Measurements from ENCODE around the gene XRCC3. TPM values are rescaled to one million over a fixed set of nuclear protein-coding genes. Genes with fewer than 3 reads are reported as not detected.
"Not testable (repeated sequence)": the region's sequence is repeated elsewhere in the genome, so short reads cannot be mapped to it uniquely, and the experiment has no call there.

Gene XRCC3
- total RNA-seq, 2 experiments from 2014 or later: 46.2 to 52.5 TPM

DNA sequence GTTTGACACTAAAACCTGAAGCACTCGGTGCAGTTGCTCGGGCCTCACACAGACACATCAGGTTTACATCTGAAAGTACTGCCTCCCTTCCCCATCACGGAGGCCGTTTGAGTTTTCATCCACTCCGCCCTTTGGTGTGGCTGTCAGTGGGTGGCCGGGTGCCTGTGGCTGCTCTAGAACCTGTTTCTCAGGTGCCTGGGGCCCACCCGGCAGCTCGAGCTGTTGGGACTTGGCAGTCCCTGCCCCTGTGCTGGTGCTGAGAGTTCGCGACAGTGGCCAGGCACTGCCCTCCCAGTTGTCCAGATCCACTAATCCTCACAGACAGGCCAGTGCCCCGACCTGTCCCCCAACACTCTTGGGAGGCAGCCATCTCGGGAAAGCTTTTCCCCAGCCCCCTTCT lies 22.4 kb downstream of the XRCC3 start:
- ChIA-PET CTCF (interaction anchor here (1.1 kb wide), 1 partner anchor 13 kb away, joined by 4 read pairs; no protein-coding TSS in a partner anchor), POLR2A (interaction anchor here (1.1 kb wide), 1 partner anchor 217 kb away, joined by 3 read pairs; no protein-coding TSS in a partner anchor)
- Mint-ChIP-seq H3K4me1 (ENCODE audit: low read depth) (no peaks in the 10 kb centered on the region), H3K27me3 (ENCODE audit: low read depth) (no peaks in the 10 kb centered on the region), H3K9me3 (ENCODE audit: insufficient read depth) (no peaks in the 10 kb centered on the region), H3K27ac (no peak overlapping the region), H3K36me3 (ENCODE audit: low read depth) (peaks cover 39% of the 10 kb centered on the region), H3K4me3 (no peak overlapping the region)
- DNase-seq: no peak
- no peak for ATAC-seq

- H3K36me3 Mint-ChIP-seq (ENCODE audit: low read depth): peaks cover 39% of the 10 kb centered on the region
- no peak for ATAC-seq
- H3K9me3 Mint-ChIP-seq (ENCODE audit: insufficient read depth): no peaks in the 10 kb centered on the region
- ChIA-PET CTCF (no interaction called here), POLR2A (interaction anchor here (1.1 kb wide), 1 partner anchor 218 kb away, joined by 3 read pairs; no protein-coding TSS in a partner anchor)
- no peak overlapping the region for H3K4me3 Mint-ChIP-seq
- H3K27me3 Mint-ChIP-seq (ENCODE audit: low read depth): no peaks in the 10 kb centered on the region
- DNase-seq: no peak
- H3K4me1 Mint-ChIP-seq (ENCODE audit: low read depth): no peaks in the 10 kb centered on the region
- no peak overlapping the region for H3K27ac Mint-ChIP-seq
These were observed 23.1 kb downstream of the XRCC3 start for GRCh38 chr14:103692159-103692558.

DNA sequence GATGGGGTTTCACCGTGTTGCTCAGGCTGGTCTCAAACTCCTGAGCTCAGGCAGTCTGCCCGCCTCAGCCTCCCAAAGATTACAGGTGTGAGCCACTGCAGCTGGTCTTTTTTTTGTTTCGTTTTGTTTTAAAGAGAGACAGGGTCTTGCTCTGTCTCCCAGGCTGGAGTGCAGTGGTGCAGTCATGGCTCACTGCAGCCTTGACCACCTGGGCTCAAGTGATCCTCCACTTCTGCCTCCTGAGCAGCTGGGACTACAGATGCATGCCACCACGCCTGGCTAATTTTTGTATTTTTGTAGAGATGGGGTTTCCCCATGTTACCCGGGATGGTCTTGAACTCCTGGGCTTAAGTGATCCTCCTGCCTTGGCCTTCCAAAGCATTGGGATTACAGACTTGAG lies 23.6 kb downstream of the XRCC3 start:
- ATAC-seq; CTCF ChIA-PET; DNase-seq; H3K4me1 Mint-ChIP-seq (ENCODE audit: low read depth); H3K27ac Mint-ChIP-seq; H3K9me3 Mint-ChIP-seq (ENCODE audit: insufficient read depth); H3K27me3 Mint-ChIP-seq (ENCODE audit: low read depth); H3K4me3 Mint-ChIP-seq: not testable (repeated sequence)
- POLR2A ChIA-PET: interaction anchor here (1.1 kb wide), 1 partner anchor 218 kb away, joined by 3 read pairs; no protein-coding TSS in a partner anchor
- H3K36me3 Mint-ChIP-seq (ENCODE audit: low read depth): peaks cover 40% of the 10 kb centered on the region

- H3K27ac Mint-ChIP-seq: peak overlapping the region; percentile 0
- DNase-seq: no peak
- no peaks in the 10 kb centered on the region for H3K27me3 Mint-ChIP-seq (ENCODE audit: low read depth)
- H3K4me3 Mint-ChIP-seq: no peak overlapping the region
- no peak for ATAC-seq
- ChIA-PET POLR2A (no interaction called here), CTCF (no interaction called here)
- peaks cover 42% of the 10 kb centered on the region for H3K36me3 Mint-ChIP-seq (ENCODE audit: low read depth)
- no peaks in the 10 kb centered on the region for H3K9me3 Mint-ChIP-seq (ENCODE audit: insufficient read depth)
- no peaks in the 10 kb centered on the region for H3K4me1 Mint-ChIP-seq (ENCODE audit: low read depth)
These were observed 24.9 kb downstream of the XRCC3 start for GRCh38 chr14:103690332-103690731.

GRCh38 chr14:103688906-103689902 lies 26.0 kb downstream of the XRCC3 start:
- Mint-ChIP-seq H3K27me3 (ENCODE audit: low read depth) (no peaks in the 10 kb centered on the region), H3K9me3 (ENCODE audit: insufficient read depth) (no peaks in the 10 kb centered on the region), H3K36me3 (ENCODE audit: low read depth) (peaks cover 44% of the 10 kb centered on the region), H3K27ac (peak overlapping the region; percentile 16), H3K4me3 (no peak overlapping the region), H3K4me1 (ENCODE audit: low read depth) (no peaks in the 10 kb centered on the region)
- DNase-seq (no peak), ATAC-seq (no peak)
- CTCF ChIA-PET: no interaction called here
- POLR2A ChIA-PET: no interaction called here

GRCh38 chr14:103688441-103688840 lies 26.8 kb downstream of the XRCC3 start:
- Mint-ChIP-seq H3K4me1 (ENCODE audit: low read depth) (no peaks in the 10 kb centered on the region), H3K9me3 (ENCODE audit: insufficient read depth) (no peaks in the 10 kb centered on the region), H3K4me3 (no peak overlapping the region), H3K27ac (no peak overlapping the region), H3K36me3 (ENCODE audit: low read depth) (peaks cover 37% of the 10 kb centered on the region), H3K27me3 (ENCODE audit: low read depth) (no peaks in the 10 kb centered on the region)
- DNase-seq (no peak), ATAC-seq (no peak)
- POLR2A ChIA-PET: no interaction called here
- CTCF ChIA-PET: interaction anchor here (1.2 kb wide), 1 partner anchor 9 kb away, joined by 3 read pairs; no protein-coding TSS in a partner anchor

DNA sequence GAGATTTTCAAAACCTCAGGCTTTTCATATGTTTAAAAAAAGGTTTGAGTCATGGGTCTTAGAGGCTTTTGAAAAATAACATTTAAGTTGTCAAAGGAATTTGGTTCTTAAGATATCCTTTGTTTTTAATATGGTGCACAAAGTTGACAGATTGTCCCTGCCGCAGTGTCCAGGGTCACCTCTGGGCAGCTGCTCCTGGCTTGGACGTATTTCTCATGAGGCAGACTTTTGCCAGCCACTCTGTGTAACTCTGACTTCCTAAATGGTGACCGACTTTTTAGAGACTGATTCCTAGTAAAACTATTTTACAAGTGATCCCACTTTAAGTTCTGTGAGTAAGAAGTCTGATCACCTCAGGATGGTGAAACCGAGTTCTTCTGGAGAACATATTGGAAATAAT lies 27.5 kb downstream of the XRCC3 start:
- POLR2A ChIA-PET: no interaction called here
- no peaks in the 10 kb centered on the region for H3K27me3 Mint-ChIP-seq (ENCODE audit: low read depth)
- no peak overlapping the region for H3K27ac Mint-ChIP-seq
- H3K4me1 Mint-ChIP-seq (ENCODE audit: low read depth): no peaks in the 10 kb centered on the region
- ATAC-seq (no peak), DNase-seq (no peak)
- H3K36me3 Mint-ChIP-seq (ENCODE audit: low read depth): peaks cover 39% of the 10 kb centered on the region
- CTCF ChIA-PET: interaction anchor here (1.2 kb wide), 1 partner anchor 8 kb away, joined by 3 read pairs; no protein-coding TSS in a partner anchor
- no peak overlapping the region for H3K4me3 Mint-ChIP-seq
- no peaks in the 10 kb centered on the region for H3K9me3 Mint-ChIP-seq (ENCODE audit: insufficient read depth)

DNA sequence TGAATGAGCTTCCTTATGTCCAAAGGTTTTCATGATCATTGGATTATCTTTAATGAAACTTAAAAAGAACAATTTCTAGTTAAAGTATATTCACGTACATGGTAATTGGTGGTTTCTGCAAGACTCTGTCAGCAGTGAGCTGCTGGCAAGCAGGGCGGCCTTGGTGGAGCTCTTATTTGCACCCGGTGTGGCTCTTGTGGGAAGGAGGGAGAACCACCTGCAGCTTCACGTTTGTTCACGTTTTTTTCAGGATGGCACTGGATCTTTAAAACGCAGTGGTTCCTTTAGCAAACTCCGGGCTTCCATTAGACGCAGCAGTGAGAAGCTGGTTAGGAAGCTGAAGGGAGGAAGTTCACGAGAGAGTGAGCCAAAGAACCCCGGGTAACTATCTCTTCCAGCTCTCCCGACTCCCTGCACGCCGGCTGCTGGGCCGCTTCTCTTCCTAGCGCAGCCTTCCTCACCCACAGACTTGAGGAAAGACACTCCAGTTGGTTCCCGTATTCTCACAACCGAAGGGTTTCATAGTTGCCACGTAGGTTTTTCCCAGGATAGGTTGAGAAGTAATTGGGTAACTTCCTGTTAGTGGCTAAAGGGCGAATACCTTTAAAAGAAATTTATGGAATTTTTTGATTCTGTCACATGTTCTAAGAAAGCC lies 28.3 kb downstream of the XRCC3 start:
- no peaks in the 10 kb centered on the region for H3K9me3 Mint-ChIP-seq (ENCODE audit: insufficient read depth)
- no peak overlapping the region for H3K27ac Mint-ChIP-seq
- no peak overlapping the region for H3K4me3 Mint-ChIP-seq
- no peaks in the 10 kb centered on the region for H3K27me3 Mint-ChIP-seq (ENCODE audit: low read depth)
- ChIA-PET CTCF (interaction anchor here (0.6 to 1.2 kb wide), 2 partner anchors 7 to 1140 kb away, joined by 3 to 4 read pairs; no protein-coding TSS in a partner anchor), POLR2A (no interaction called here)
- H3K4me1 Mint-ChIP-seq (ENCODE audit: low read depth): no peaks in the 10 kb centered on the region
- DNase-seq: no peak
- ATAC-seq: no peak
- H3K36me3 Mint-ChIP-seq (ENCODE audit: low read depth): peaks cover 39% of the 10 kb centered on the region

GRCh38 chr14:103685276-103686211 lies 29.7 kb downstream of the XRCC3 start:
- H3K27me3 Mint-ChIP-seq (ENCODE audit: low read depth): no peaks in the 10 kb centered on the region

DNA sequence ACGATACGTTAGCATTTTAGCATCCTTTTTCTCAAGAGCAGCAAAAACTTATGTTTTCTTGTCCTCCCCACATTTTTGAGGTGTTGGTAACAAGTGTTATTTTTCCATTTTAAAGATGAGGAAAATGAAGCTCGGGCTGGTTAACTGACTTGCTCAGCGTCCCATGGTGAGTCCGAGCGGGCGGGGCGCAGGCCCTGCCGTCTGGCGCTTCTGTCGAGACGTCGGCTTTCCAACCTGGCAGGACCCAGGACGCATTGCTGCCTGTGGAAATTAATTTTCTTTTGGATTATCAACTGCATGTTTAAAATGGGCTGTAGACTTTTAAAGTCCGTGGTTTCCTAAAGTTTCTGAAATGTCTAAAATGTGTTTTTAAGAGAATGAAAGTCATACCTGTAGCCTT lies 30.4 kb downstream of the XRCC3 start:
- H3K4me3 Mint-ChIP-seq: no peak overlapping the region
- no peak for DNase-seq
- ChIA-PET POLR2A (interaction anchor here (0.9 kb wide), 1 partner anchor 21 kb away, joined by 3 read pairs; no protein-coding TSS in a partner anchor), CTCF (no interaction called here)
- no peaks in the 10 kb centered on the region for H3K27me3 Mint-ChIP-seq (ENCODE audit: low read depth)
- H3K9me3 Mint-ChIP-seq (ENCODE audit: insufficient read depth): no peaks in the 10 kb centered on the region
- H3K4me1 Mint-ChIP-seq (ENCODE audit: low read depth): no peaks in the 10 kb centered on the region
- ATAC-seq: no peak
- H3K36me3 Mint-ChIP-seq (ENCODE audit: low read depth): peaks cover 50% of the 10 kb centered on the region
- no peak overlapping the region for H3K27ac Mint-ChIP-seq

More at GRCh38 chr14:103685276-103686211, 29.7 kb downstream of the XRCC3 start:
- ATAC-seq (no peak), DNase-seq (no peak)
- H3K4me3 Mint-ChIP-seq: no peak overlapping the region
- peaks cover 50% of the 10 kb centered on the region for H3K36me3 Mint-ChIP-seq (ENCODE audit: low read depth)
- ChIA-PET CTCF (interaction anchor here (1.2 kb wide), 1 partner anchor 114 kb away, joined by 3 read pairs; no protein-coding TSS in a partner anchor), POLR2A (interaction anchor here (0.9 kb wide), 1 partner anchor 21 kb away, joined by 3 read pairs; no protein-coding TSS in a partner anchor)
- H3K9me3 Mint-ChIP-seq (ENCODE audit: insufficient read depth): no peaks in the 10 kb centered on the region
- H3K4me1 Mint-ChIP-seq (ENCODE audit: low read depth): no peaks in the 10 kb centered on the region
- H3K27ac Mint-ChIP-seq: no peak overlapping the region

- peaks cover 54% of the 10 kb centered on the region for H3K36me3 Mint-ChIP-seq (ENCODE audit: low read depth)
- no peak overlapping the region for H3K27ac Mint-ChIP-seq
- H3K4me1 Mint-ChIP-seq (ENCODE audit: low read depth): peaks cover 2% of the 10 kb centered on the region
- no peak for ATAC-seq
- no peak overlapping the region for H3K4me3 Mint-ChIP-seq
- H3K27me3 Mint-ChIP-seq (ENCODE audit: low read depth): no peaks in the 10 kb centered on the region
- ChIA-PET CTCF (no interaction called here), POLR2A (interaction anchor here (0.9 kb wide), 1 partner anchor 22 kb away, joined by 3 read pairs; no protein-coding TSS in a partner anchor)
- no peak for DNase-seq
- no peaks in the 10 kb centered on the region for H3K9me3 Mint-ChIP-seq (ENCODE audit: insufficient read depth)
These were observed 30.8 kb downstream of the XRCC3 start for GRCh38 chr14:103684471-103684870.

Measured in activated CD8-positive, alpha-beta T cell treated with anti-CD3 and anti-CD28 coated beads, Interleukin-2, amount 10 ng/mL, durations not matched to agents 7 days and 5 days (primary cell).